AG09319 (cell line): ENCODE results near the gene SEMA3B.
A peak's percentile ranks its signal among the peaks of the same experiment; 100 is the strongest.
"Not testable (repeated sequence)": the region's sequence is repeated elsewhere in the genome, so short reads cannot be mapped to it uniquely, and the experiment has no call there.

ENCODE experiments used
- DNase-seq: peaks from one replicate; pipeline ENCODE4 v3.0.0-alpha.2; 2010; ENCODE audit warnings: low read depth; ENCODE audit errors: extremely low read depth
- CTCF ChIP-seq: IDR thresholded peaks from 2 replicates; pipeline ENCODE4 v1.5.1; 2011; ENCODE audit warnings: low read depth, mild to moderate bottlenecking, inconsistent platforms, low read length, moderate library complexity

The SEMA3B gene

GRCh38 chr3:50238549-50239026 is 30.4 kb upstream of the SEMA3B start:
- DNase-seq, result no peak
- 0 out of 2 replicates have a peak, but pooled peaks have one; percentile 0 for TF ChIP-seq CTCF

- no peak for TF ChIP-seq CTCF
- DNase-seq, result no peak
Measured at GRCh38 chr3:50239649-50240048, 29.3 kb upstream of the SEMA3B start.

GRCh38 chr3:50241163-50241562 is 27.8 kb upstream of the SEMA3B start:
- DNase-seq, result no peak
- no peak for TF ChIP-seq CTCF

GRCh38 chr3:50241713-50242380 is 27.1 kb upstream of the SEMA3B start:
- no peak for DNase-seq
- no peak for TF ChIP-seq CTCF

- TF ChIP-seq CTCF, result no peak
- DNase-seq, result no peak
Measured at GRCh38 chr3:50242381-50242770, 26.6 kb upstream of the SEMA3B start.

GRCh38 chr3:50242851-50243542 is 25.9 kb upstream of the SEMA3B start:
- no peak for DNase-seq
- no peak for TF ChIP-seq CTCF

GRCh38 chr3:50243543-50243895 is 25.4 kb upstream of the SEMA3B start:
- DNase-seq, result no peak
- TF ChIP-seq CTCF, result no peak

- DNase-seq, result not testable (repeated sequence)
Measured at GRCh38 chr3:50244813-50245212, 24.1 kb upstream of the SEMA3B start.
